Osteocyte (in vitro differentiated cells): ENCODE results near the gene STK31. TPM values are rescaled to one million over a fixed set of nuclear protein-coding genes. Genes with fewer than 3 reads are reported as not detected.
"Not testable (repeated sequence)": the region's sequence is repeated elsewhere in the genome, so short reads cannot be mapped to it uniquely, and the experiment has no call there.

Experiments used
- DNase-seq: peaks from one replicate; pipeline ENCODE4 v3.0.0; 2021; ENCODE audit warnings: mixed read lengths; ENCODE audit not compliant: unreplicated experiment; ENCODE audit errors: extremely low spot score
- H3K27ac Mint-ChIP-seq: one replicate; pipeline ENCODE4 v1.8.0; 2021; ENCODE audit warnings: mild to moderate bottlenecking, mixed read lengths; ENCODE audit not compliant: unreplicated experiment
- H3K27me3 Mint-ChIP-seq: one replicate; pipeline ENCODE4 v1.8.0; 2021; ENCODE audit warnings: mixed read lengths; ENCODE audit not compliant: unreplicated experiment
- H3K36me3 Mint-ChIP-seq: one replicate; pipeline ENCODE4 v1.8.0; 2021; ENCODE audit warnings: mixed read lengths; ENCODE audit not compliant: unreplicated experiment
- H3K4me1 Mint-ChIP-seq: one replicate; pipeline ENCODE4 v1.8.0; 2021; ENCODE audit warnings: mixed read lengths; ENCODE audit not compliant: unreplicated experiment
- H3K4me3 Mint-ChIP-seq: one replicate; pipeline ENCODE4 v1.8.0; 2021; ENCODE audit warnings: mild to moderate bottlenecking, moderate library complexity, mixed read lengths; ENCODE audit not compliant: unreplicated experiment
- H3K9me3 Mint-ChIP-seq: one replicate; pipeline ENCODE4 v1.8.0; 2021; ENCODE audit warnings: mixed read lengths; ENCODE audit not compliant: unreplicated experiment
- total RNA-seq: library from RNA; stranded (reverse); gene quantifications from 2 replicates; pipeline ENCODE4 v1.2.1, GENCODE V29; 2021
- TF ChIP-seq, protein P1 (sequence below): fragments of 200-600 bp; sonication (generic); IDR thresholded peaks from 2 replicates; pipeline ENCODE4 v1.5.0; 2021; ENCODE audit warnings: antibody characterized with exemption, mild to moderate bottlenecking, moderate library complexity

STK31 gene
- total RNA-seq, 1 donor from 2014 or later, result 0.35 TPM

DNA sequence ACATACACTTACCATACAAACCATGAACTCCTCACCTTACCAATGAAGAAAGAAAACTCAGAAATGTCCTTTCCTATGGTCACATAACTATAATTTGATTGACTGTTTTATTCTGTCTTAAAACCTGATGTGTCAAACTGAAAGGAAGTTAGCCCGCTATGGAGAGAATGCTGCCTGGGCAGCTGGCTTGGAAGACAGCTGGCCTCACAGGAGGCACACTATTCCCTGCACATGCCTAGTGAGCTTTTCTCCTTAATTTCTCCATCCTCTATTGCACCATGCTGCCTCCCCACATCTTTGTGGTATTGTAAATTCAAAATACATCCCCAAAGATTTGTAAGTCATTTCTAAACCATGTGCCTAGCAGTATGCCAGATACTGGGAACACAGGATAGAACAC lies 163.3 kb downstream of the STK31 start:
- H3K27ac Mint-ChIP-seq, result no peak overlapping the region
- H3K9me3 Mint-ChIP-seq, result no peaks in the 10 kb centered on the region
- no peaks in the 10 kb centered on the region for H3K4me1 Mint-ChIP-seq
- TF ChIP-seq, protein P1, sequence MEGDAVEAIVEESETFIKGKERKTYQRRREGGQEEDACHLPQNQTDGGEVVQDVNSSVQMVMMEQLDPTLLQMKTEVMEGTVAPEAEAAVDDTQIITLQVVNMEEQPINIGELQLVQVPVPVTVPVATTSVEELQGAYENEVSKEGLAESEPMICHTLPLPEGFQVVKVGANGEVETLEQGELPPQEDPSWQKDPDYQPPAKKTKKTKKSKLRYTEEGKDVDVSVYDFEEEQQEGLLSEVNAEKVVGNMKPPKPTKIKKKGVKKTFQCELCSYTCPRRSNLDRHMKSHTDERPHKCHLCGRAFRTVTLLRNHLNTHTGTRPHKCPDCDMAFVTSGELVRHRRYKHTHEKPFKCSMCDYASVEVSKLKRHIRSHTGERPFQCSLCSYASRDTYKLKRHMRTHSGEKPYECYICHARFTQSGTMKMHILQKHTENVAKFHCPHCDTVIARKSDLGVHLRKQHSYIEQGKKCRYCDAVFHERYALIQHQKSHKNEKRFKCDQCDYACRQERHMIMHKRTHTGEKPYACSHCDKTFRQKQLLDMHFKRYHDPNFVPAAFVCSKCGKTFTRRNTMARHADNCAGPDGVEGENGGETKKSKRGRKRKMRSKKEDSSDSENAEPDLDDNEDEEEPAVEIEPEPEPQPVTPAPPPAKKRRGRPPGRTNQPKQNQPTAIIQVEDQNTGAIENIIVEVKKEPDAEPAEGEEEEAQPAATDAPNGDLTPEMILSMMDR, result no peak
- no peak for DNase-seq
- H3K27me3 Mint-ChIP-seq, result peaks cover 2% of the 10 kb centered on the region
- H3K36me3 Mint-ChIP-seq, result no peaks in the 10 kb centered on the region
- no peak overlapping the region for H3K4me3 Mint-ChIP-seq

DNA sequence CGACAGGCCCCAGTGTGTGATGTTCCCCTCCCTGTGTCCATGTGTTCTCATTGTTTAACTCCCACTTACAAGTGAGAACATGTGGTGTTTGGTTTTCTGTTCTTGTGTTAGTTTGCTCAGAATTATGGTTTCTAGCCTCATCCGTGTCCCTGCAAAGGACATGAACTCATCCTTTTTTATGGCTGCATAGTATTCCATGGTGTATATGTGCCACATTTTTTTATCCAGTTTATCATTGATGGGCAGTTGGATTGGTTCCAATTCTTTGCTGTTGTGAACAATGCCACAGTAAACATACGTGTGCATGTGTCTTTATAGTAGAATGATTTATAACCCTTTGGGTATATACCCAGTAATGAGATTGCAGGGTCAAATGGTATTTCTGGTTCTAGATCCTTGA lies 166.5 kb downstream of the STK31 start:
- H3K27ac Mint-ChIP-seq, H3K9me3 Mint-ChIP-seq, H3K4me3 Mint-ChIP-seq, H3K4me1 Mint-ChIP-seq, H3K27me3 Mint-ChIP-seq, H3K36me3 Mint-ChIP-seq, DNase-seq: not testable (repeated sequence)

Other genes with a start within 250 kb of the STK31 start
- gene IGF2BP3, start 239.7 kb upstream of the STK31 start, total RNA-seq, result 70.0 and 70.5 TPM in 2 replicates
- gene TRA2A, start 178.2 kb upstream of the STK31 start, total RNA-seq, result 78.8 and 79.0 TPM in 2 replicates
- gene CCDC126, start 112.8 kb upstream of the STK31 start, total RNA-seq, result 11.6 and 14.8 TPM in 2 replicates
- gene FAM221A, start 30.0 kb upstream of the STK31 start, total RNA-seq, result 4.0 TPM in 2 replicates